ENCODE measurements around the gene ZCCHC14.

The ZCCHC14 gene

DNA sequence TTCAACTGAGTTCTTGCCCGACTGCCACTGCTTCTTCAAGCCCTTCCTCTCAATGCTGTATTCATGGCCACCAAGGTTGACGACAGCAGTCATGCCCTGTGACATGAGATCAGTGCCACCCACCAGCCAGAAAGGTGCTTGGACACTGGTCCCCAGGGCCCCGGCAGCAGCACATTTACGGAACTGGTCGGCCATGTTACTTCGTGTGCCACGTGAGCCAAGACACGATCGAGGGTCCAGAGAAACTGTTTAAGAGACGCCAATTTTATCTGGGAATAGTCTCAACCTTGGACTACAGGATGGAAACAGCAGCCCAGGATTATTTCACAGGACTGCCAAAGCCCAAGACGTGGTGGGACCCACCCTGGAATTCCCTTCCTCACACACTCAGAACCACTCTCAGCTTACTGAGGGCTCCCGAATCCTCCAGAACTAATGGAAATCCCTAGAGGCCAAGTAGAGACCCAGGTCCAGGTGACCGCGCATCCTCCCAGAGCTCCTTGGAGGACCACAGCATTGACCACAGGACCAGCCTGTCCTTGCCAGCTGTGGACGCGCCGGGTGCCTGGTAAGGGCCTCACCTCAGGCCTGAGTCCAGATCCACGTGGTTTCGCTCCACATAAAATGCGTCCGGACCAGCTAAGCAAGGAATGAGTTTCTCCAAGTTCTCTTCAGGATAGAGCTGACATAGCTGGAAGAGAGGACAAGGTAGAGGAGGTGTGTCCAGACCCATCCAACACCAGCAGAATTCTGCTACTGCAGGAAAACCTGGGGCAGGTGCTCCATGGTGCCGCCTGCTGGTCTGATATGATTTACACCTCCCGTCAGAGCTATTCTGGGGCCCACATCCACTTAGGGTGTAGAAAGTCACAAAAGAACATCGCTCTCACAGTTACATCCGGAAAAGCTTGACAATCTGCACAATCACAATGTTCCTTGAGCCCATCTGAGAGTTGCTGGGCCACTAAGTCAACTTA is 72.5 kb downstream of the ZCCHC14 start:
- H3K27ac ChIP-seq (replicated peaks), result no peak overlapping the region
- H3K4me3 ChIP-seq (replicated peaks; ENCODE audit: insufficient read depth, low read length), result no peak overlapping the region
- no peak for DNase-seq (ENCODE audit: low read depth in 1 of 2, low spot score in 1 of 2)
- no peaks in the 10 kb centered on the region for H3K27me3 ChIP-seq (ENCODE audit: insufficient read depth, poor library complexity, severe bottlenecking)
- TF ChIP-seq POLR2AphosphoS5 (IDR thresholded peaks at IDR 0.05; ENCODE audit: low read depth) (no peak), GABPA (IDR thresholded peaks at IDR 0.05; ENCODE audit: low read depth) (no peak)
- TF ChIP-seq, protein P1, sequence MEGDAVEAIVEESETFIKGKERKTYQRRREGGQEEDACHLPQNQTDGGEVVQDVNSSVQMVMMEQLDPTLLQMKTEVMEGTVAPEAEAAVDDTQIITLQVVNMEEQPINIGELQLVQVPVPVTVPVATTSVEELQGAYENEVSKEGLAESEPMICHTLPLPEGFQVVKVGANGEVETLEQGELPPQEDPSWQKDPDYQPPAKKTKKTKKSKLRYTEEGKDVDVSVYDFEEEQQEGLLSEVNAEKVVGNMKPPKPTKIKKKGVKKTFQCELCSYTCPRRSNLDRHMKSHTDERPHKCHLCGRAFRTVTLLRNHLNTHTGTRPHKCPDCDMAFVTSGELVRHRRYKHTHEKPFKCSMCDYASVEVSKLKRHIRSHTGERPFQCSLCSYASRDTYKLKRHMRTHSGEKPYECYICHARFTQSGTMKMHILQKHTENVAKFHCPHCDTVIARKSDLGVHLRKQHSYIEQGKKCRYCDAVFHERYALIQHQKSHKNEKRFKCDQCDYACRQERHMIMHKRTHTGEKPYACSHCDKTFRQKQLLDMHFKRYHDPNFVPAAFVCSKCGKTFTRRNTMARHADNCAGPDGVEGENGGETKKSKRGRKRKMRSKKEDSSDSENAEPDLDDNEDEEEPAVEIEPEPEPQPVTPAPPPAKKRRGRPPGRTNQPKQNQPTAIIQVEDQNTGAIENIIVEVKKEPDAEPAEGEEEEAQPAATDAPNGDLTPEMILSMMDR (IDR thresholded peaks at IDR 0.05; ENCODE audit: insufficient read depth, low read length), result no peak

DNA sequence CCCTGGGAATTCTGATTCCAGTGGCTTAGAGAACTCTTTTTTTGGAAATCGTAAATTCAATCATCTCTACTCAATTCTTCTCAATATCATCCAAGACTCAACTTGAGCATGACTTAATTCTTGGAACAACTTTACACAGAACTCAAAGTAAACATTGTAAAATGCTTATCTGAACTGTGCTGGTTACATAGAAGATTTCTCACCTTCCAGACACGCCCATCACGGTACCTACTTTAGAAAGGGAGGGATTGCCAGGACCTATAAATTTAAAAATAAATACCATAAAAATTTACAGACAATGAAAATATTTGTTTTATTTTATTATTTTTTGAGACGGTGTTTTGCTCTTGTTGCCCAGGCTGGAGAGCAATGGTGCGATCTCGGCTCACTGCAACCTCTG is 74.2 kb downstream of the ZCCHC14 start:
- Histone ChIP-seq H3K27me3 (ENCODE audit: insufficient read depth, poor library complexity, severe bottlenecking) (no peaks in the 10 kb centered on the region), H3K4me3 (replicated peaks; ENCODE audit: insufficient read depth, low read length) (no peak overlapping the region), H3K27ac (replicated peaks) (no peak overlapping the region)
- no peak for DNase-seq (ENCODE audit: low read depth in 1 of 2, low spot score in 1 of 2)
- TF ChIP-seq SPI1 (IDR thresholded peaks at IDR 0.05; ENCODE audit: borderline replicate concordance, low read depth), result no peak
- no peak for TF ChIP-seq POLR2AphosphoS5 (IDR thresholded peaks at IDR 0.05; ENCODE audit: low read depth)
- no peak for TF ChIP-seq GABPA (IDR thresholded peaks at IDR 0.05; ENCODE audit: low read depth)
- TF ChIP-seq, protein P1 (IDR thresholded peaks at IDR 0.05; ENCODE audit: insufficient read depth, low read length), result no peak
- no peak for TF ChIP-seq REST (IDR thresholded peaks at IDR 0.05; ENCODE audit: insufficient replicate concordance, low read depth)

- no peak overlapping the region for H3K27ac ChIP-seq (replicated peaks)
- no peak overlapping the region for H3K4me3 ChIP-seq (replicated peaks; ENCODE audit: insufficient read depth, low read length)
- TF ChIP-seq REST (IDR thresholded peaks at IDR 0.05; ENCODE audit: insufficient replicate concordance, low read depth) (no peak), POLR2AphosphoS5 (IDR thresholded peaks at IDR 0.05; ENCODE audit: low read depth) (no peak), SPI1 (IDR thresholded peaks at IDR 0.05; ENCODE audit: borderline replicate concordance, low read depth) (no peak), GABPA (IDR thresholded peaks at IDR 0.05; ENCODE audit: low read depth) (no peak)
- TF ChIP-seq, protein P1 (IDR thresholded peaks at IDR 0.05; ENCODE audit: insufficient read depth, low read length), result no peak
- no peak for DNase-seq (ENCODE audit: low read depth in 1 of 2, low spot score in 1 of 2)
- no peaks in the 10 kb centered on the region for H3K27me3 ChIP-seq (ENCODE audit: insufficient read depth, poor library complexity, severe bottlenecking)
These were observed 74.6 kb downstream of the ZCCHC14 start for GRCh38 chr16:87418216-87418615.
